Measurements from ENCODE around the gene MSI1. TPM values are rescaled to one million over a fixed set of nuclear protein-coding genes. Genes with fewer than 3 reads are reported as not detected.

MSI1 gene
- total RNA-seq, 3 donors from 2014 or later (not counting 1 experiment from before 2014, with no cell fraction given), result not detected

- TF ChIP-seq CTCF (IDR thresholded peaks at IDR 0.05), result peak; percentile 89
- DNase-seq (peak; percentile 71 to 82), ATAC-seq (peak; percentile 78 to 97 (median 94))
- no peak overlapping the region for H3K4me3 ChIP-seq (ENCODE audit: low read length)
- no peaks in the 10 kb centered on the region for H3K36me3 ChIP-seq (ENCODE audit: control insufficient read depth, insufficient read depth, low read length)
- peaks cover 5% of the 10 kb centered on the region for H3K27me3 ChIP-seq (ENCODE audit: control insufficient read depth, insufficient read depth, low read length)
- H3K9me3 Mint-ChIP-seq, result no peaks in the 10 kb centered on the region
- H3K4me1 Mint-ChIP-seq, result peaks cover 0 to under 1% of the 10 kb centered on the region in 2 donors
- intact Hi-C loops (cut with micrococcal nuclease), result loop anchor here (1.0 to 5.0 kb wide), 2 partner anchors 140 to 356 kb away; partner anchors contain the start of genes DYNLL1 and UNC119B
- H3K9me3 ChIP-seq (ENCODE audit: control insufficient read depth, insufficient read depth, low read length), result no peaks in the 10 kb centered on the region
- no peaks in the 10 kb centered on the region for H3K4me1 ChIP-seq (ENCODE audit: control insufficient read depth, insufficient read depth, low read length)
- no peak overlapping the region for H3K27ac Mint-ChIP-seq
- H3K27ac ChIP-seq (ENCODE audit: low read length), result no peak overlapping the region
- peaks cover 0 to 25% of the 10 kb centered on the region in 2 donors for H3K27me3 Mint-ChIP-seq (ENCODE audit: low read depth in 2 of 2)
- H3K36me3 Mint-ChIP-seq, result no peaks in the 10 kb centered on the region
- H3K4me3 Mint-ChIP-seq, result no peak overlapping the region
- 74% methylated on average over 12 of the region's 13 CpGs for WGBS (ENCODE audit: insufficient coverage)
Measured at GRCh38 chr12:120356567-120357030, 12.4 kb downstream of the MSI1 start.

- TF ChIP-seq CTCF (IDR thresholded peaks at IDR 0.05), result no peak
- ATAC-seq, result no peak
- H3K4me1 ChIP-seq (ENCODE audit: control insufficient read depth, insufficient read depth, low read length), result no peaks in the 10 kb centered on the region
- Mint-ChIP-seq H3K9me3 (no peaks in the 10 kb centered on the region), H3K4me1 (no peaks in the 10 kb centered on the region), H3K27ac (no peak overlapping the region), H3K36me3 (no peaks in the 10 kb centered on the region), H3K4me3 (no peak overlapping the region), H3K27me3 (ENCODE audit: low read depth in 2 of 2) (peaks cover 0 to 3% of the 10 kb centered on the region in 2 donors)
- H3K9me3 ChIP-seq (ENCODE audit: control insufficient read depth, insufficient read depth, low read length), result no peaks in the 10 kb centered on the region
- WGBS (ENCODE audit: insufficient coverage), result 81% methylated on average over 4 of the region's 4 CpGs
- DNase-seq, result no peak
- no peaks in the 10 kb centered on the region for H3K27me3 ChIP-seq (ENCODE audit: control insufficient read depth, insufficient read depth, low read length)
- no peaks in the 10 kb centered on the region for H3K36me3 ChIP-seq (ENCODE audit: control insufficient read depth, insufficient read depth, low read length)
- H3K27ac ChIP-seq (ENCODE audit: low read length), result no peak overlapping the region
- intact Hi-C loops (cut with micrococcal nuclease), result no loop called here
- H3K4me3 ChIP-seq (ENCODE audit: low read length), result no peak overlapping the region
Measured at GRCh38 chr12:120353556-120354317, 15.2 kb downstream of the MSI1 start.

- Histone ChIP-seq H3K27ac (ENCODE audit: low read length) (no peak overlapping the region), H3K36me3 (ENCODE audit: control insufficient read depth, insufficient read depth, low read length) (no peaks in the 10 kb centered on the region), H3K9me3 (ENCODE audit: control insufficient read depth, insufficient read depth, low read length) (no peaks in the 10 kb centered on the region), H3K4me3 (ENCODE audit: low read length) (no peak overlapping the region), H3K4me1 (ENCODE audit: control insufficient read depth, insufficient read depth, low read length) (no peaks in the 10 kb centered on the region), H3K27me3 (ENCODE audit: control insufficient read depth, insufficient read depth, low read length) (no peaks in the 10 kb centered on the region)
- H3K36me3 Mint-ChIP-seq, result no peaks in the 10 kb centered on the region
- no peaks in the 10 kb centered on the region for H3K9me3 Mint-ChIP-seq
- H3K4me3 Mint-ChIP-seq, result no peak overlapping the region
- H3K4me1 Mint-ChIP-seq, result no peaks in the 10 kb centered on the region
- WGBS (ENCODE audit: insufficient coverage), result 94% methylated on average over 6 of the region's 6 CpGs
- no peak for DNase-seq
- intact Hi-C loops (cut with micrococcal nuclease), result no loop called here
- H3K27ac Mint-ChIP-seq, result no peak overlapping the region
- no peak for TF ChIP-seq CTCF (IDR thresholded peaks at IDR 0.05)
- H3K27me3 Mint-ChIP-seq (ENCODE audit: low read depth in 2 of 2), result peaks cover 0 to 3% of the 10 kb centered on the region in 2 donors
- no peak for ATAC-seq
Measured at GRCh38 chr12:120353136-120353535, 15.8 kb downstream of the MSI1 start.

All from natural killer cell (primary cell).